HG03439 (cell line): Measurements from ENCODE around the gene APBB2.
A peak's percentile ranks its signal among the peaks of the same experiment; 100 is the strongest.

Experiments used
- ATAC-seq: cut with Tn5 transposase; IDR thresholded peaks from one replicate; pipeline ENCODE4 v1.9.1; 2021; ENCODE audit warnings: mild to moderate bottlenecking, moderate library complexity; ENCODE audit not compliant: unreplicated experiment

The APBB2 gene

DNA sequence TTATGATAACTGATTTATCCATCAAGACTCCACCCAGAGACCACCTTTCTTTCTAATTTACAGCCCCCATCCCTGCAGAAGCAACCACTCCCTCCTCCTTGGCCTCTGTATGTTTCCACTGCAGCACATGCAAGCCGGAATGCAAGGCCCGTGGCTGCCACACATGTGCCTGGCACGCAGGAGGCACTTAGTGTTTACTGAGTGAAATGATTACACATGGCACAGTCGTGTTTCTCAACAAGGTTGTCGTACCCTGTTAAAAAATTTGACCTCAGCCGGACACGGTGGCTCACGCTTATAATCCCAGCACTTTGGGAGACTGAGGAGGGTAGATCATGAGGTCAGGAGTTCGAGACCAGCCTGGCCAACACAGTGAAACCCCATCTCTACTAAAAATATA, 104.3 kb downstream of the APBB2 start:
- no peak for ATAC-seq

DNA sequence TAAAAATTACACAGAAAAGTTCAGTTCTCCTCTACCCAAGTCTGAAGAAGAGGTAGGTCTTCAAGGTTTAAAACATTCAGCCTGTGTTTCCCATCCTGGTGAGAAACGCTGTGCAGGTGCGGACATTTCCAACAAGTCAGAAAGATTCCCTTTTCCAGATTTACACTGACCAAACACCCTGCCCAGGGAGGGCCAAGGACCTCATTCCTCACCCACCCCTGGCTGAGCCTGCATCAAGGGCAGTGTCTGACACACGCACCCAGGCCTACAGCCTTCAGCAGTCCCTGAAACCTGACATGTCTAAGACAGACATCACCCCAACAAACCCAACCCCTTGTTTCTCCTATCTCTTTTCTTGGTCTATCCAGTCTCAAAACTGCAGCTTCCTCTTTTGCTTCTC, 105.9 kb downstream of the APBB2 start:
- no peak for ATAC-seq

DNA sequence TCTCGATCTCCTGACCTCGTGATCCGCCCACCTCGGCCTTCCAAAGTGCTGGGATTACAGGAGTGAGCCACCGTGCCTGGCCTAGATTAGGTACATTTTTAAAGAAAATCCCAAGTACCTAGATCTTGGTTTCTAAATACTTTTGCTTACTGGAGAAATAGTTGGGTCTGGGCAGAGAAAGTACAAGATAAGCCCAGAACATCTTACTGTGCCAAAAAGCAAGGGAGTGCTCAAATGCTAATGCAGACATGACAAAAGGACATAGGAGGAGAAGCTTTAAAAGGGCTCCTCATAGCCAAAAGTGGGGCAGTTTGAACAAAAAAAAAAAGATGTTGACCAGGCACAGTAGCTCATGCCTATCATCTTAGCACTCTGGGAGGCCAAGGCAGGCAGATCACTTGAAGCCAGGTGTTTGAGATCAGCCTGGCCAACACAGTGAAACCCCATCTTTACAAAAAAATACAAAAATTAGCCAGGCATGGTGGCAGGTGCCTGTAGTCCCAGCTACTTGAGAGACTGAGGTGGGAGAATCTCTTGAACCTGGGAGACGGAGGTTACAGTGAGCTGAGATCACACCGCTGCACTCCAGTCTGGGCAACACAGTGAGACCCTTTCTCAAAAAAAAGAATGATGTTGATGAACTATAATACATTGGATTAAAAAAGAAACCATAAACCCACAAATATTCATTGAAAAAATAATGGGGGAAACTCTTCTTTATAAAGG, 107.5 kb downstream of the APBB2 start:
- ATAC-seq: no peak

DNA sequence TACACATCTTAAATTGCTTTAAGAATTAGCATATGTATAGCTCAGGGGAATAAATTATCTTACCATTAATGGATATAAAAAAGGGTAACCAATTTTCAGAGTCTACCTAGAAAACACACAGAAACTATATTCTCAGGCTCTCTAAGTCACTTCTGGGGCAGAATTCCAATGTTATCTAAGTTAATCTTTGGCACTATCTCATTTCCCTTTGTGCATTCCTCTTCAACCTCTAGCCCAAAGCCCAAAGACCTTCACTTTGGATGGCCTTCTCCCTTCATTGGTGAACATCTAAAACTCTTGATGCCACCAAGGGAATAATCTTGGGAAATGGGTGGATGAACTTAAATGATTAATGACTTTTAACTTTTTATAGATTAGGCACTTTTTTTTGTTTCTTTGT, 108.3 kb downstream of the APBB2 start:
- no peak for ATAC-seq

DNA sequence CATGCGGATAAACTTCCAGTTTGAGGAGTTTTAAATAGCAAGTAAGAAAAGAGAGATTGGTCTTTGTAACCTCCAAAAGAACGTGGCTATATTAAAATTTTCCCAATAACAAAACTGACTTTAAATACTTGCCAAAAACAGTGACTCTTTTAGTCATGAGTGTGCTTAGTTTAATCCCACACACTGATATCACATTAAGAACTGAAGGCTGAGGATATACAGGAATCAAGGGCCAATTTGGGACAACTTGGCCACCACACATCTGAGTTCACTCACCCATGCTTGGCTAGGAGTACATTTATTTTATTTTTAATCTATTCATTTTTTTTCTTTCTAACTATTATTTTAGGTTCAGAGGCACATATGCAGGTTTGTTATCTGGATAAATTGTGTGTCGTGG, 110.2 kb downstream of the APBB2 start:
- no peak for ATAC-seq

DNA sequence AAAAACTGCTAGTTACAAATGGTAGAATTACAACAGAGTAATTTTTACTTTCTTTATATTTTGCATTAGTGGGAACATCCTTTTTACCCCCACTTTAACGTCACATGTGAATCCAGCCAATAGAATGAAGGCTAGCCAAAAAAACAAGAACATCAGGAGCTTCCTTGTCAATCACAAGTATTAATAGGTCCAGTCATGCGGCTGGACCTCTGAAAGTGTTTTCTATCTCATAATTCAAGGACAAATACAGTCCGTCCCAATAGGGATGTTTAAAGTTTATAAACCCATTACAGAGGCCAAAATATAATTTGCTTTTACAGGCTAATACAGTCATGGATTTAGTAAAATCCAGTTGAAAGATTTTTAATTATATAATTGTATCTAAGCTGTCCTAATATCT, 110.7 kb downstream of the APBB2 start:
- ATAC-seq: no peak

DNA sequence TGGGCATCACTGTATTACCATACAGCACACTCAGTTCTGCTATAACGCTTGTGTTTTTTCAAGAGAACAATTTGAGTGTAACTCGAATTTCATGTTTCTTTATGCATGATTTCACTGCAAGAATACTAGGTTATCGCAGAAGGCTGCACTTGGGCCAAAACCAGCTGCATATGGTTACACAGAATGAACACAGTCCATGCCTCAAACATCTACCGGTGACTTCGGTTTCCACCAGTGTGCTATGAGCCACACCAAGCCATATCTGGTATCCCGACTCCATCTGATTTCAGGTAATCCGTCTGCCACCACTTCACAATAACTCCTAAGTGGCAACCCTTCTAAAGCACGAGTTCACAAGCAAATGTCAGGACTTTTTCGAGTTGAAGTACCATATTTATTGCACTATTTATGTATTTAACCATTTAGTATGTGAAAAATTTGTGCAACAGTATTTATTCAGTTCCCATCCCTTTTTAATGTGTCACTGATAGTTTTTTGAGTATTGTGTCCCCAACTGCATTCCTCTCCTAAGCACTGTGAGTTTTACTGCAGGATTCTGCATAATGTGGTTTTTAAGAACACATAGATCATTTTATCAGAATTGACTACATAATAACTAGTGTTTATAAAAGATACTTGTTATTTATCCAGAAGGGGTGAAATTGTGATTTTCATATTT, 111.8 kb downstream of the APBB2 start:
- ATAC-seq: no peak

DNA sequence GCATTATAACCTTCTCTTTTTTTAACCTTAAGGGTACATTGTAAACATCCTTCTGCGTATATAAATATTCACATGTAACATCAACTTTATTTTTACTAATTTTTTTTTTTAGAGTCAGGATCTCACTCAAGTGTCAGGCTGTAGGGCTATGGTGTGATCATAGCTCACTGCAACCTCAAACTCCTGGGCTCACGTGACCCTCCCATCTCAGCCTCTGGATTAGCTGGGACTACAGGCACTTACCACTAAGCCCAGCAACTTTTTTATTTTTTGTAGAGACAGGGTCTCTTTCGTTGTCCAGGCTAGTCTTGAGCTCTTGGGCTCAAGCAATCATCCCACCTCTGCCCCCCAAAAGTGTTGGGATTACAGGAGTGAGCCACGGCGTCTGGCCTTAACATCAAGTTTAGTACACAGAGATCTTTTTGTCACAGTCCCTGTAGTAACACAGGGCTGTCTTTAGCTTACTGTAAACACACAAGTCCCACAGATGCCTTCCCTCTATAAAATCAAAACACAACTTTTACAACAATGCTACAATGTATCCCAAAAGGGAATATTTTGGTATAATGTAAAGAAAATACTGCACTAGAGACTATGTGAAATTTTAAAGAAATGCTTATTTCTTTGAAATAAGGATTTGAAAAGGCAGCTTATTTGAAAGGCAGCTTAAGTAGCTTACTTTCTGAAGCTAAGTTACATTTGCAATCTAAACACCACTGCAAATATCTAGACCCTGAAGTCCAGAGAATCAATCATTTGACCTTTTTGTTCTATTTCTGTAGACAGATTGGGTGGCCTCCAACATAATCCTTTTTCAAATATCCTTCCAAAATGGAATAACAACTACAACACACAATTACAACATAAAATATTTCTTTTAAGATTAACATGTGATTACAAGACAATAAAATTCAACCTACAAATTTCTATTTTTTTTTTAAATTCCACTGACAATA, 116.0 kb downstream of the APBB2 start:
- ATAC-seq: no peak

DNA sequence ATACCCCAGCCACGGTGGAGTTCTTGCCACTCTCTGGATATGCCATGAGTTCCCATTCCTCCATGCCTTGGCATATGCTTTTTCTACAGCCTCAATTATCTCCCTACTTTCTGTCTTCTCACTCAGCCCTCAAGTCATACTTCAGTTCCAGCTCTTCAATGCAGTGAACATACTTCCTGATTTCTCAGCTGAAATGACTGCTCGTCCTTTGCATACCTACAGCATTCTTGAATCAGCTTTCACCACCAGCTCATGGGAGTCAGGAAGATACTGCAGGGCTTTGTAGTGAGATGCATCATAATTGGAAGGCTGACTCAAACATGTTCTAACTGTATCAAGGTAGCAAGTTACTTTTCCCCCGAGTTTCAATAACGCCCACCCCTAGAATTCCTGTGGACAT, 118.4 kb downstream of the APBB2 start:
- ATAC-seq: peak; percentile 66

DNA sequence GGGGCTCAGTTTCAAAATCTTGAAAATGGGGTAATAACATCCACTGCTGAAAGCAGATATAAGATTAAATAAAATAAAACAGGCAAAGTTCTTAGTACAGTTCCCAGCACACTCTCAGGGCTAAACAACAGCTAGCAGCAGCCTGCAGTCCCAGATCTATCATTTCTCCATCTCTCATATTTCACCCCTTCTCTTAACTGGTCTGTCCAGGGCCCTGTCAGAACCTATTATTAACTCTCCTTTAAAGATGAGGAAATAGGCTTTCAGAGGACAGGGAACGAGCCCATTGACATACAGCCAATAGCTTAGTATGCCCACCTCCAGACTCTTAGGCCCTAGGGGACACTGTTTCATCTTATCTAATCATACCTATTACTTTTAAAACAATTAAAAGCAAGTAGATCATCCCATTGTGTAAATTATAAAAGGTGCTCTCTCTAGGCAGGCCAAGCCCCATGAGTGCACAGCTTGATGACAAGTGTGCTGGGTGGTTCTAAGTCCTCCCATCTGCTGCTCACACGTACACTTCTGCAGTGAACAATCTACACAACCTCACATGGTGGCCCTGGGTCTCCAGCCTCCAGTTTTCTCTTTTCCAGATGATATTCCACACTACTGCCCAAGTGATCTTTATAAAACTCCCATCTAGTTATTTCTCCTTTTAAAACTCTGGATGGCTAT, 119.0 kb downstream of the APBB2 start:
- no peak for ATAC-seq

DNA sequence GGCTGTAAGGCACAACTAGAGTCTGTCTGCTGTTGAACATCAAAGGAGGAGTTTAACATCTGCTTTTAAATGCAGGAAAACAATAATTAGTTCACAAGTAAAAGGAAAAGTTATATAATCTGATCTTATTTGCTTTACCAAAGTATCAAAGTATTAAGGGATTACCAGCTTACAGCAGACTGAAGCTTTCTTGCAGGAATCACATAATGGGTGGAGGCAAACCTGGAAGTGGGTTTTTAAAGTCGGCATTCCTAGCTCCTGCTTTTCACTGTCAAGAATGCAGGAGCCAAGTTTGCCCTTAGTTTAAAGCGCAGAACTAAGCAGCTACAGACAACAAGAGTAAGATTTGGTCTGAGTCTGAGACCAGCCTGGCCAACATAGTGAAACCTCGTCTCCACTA, 122.2 kb downstream of the APBB2 start:
- ATAC-seq: no peak

DNA sequence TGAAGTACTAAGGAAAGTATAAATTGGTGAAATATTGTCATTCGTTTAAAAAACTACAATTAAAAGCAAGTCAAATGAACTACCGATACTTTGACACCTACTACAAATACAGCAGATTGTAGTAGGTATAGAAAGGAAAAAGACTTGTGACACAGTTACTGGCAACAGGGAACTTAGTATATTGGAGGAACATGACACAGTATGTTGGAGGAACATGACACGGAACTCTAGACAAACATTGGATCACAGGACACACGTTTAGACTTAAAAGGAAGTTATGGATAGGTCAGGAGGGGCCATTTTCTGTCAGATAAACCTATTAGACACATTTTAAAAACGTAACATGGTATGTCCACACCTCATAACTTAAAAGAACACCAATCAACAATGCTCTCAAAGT, 132.5 kb downstream of the APBB2 start:
- no peak for ATAC-seq

DNA sequence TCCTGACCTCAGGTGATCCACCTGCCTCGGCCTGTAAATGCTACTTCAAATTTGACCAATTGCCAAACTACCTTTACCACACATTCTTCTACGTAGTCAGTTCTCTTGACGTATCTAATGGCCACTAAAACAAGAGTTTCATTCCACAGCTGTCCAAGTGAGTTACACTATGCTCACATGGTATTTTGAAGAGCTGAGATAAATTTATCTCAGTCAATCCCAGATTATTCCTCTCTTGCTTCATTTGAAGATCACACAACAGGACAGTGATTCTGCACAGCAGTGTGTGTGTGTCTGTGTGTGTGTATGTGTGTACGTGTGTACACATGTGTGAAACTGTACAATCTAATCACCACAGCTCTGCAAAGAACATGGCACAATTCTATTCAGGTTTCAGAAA, 133.4 kb downstream of the APBB2 start:
- no peak for ATAC-seq

DNA sequence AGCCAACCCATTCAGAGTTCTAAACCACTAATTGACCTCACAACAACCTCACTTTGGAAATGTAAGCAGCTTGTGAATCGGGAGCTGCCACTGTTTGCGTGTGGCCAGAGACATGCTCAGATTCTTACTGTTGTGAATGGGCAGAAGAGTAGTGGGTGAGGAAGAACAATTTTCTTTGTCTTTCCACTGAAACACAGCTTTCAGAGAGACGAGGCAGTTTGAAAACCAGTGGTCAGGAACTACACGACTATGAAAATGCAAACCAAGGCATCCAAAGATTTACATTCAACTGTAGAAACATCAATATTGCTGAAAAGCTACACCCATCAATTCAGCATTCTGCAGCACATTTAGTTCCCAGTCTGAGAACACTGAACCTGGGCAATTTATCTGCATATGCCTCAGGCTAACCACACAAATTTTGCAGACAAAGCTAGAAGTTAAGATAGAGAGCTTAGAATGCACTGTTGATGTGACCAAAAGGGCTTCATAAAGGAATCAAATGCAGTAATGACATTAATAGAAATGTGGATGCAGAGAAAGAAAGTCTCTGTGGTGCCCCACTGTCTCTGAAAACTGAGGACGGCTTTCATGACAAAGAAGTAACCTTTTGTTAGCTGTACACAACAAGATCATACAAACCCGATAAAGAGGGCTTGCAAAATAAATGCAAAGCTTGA, 134.3 kb downstream of the APBB2 start:
- ATAC-seq: no peak

DNA sequence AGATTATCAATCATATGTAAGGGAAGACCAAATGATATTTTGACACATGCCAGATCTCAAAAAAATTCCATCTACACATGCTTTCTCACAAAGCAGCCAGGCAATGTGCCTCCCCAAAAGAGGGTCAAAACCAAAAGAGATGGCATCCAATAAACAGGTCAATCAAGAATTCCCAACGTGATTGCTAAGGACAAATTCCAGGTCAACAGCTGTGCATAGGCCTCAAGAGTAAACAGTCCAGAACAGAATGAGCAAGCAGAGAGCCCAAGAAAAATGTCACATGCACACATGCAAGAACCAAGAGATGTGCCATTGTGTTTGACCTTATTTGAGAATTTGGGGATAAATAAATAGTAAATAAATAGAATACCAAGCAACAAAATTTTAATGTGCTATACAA, 136.7 kb downstream of the APBB2 start:
- no peak for ATAC-seq

DNA sequence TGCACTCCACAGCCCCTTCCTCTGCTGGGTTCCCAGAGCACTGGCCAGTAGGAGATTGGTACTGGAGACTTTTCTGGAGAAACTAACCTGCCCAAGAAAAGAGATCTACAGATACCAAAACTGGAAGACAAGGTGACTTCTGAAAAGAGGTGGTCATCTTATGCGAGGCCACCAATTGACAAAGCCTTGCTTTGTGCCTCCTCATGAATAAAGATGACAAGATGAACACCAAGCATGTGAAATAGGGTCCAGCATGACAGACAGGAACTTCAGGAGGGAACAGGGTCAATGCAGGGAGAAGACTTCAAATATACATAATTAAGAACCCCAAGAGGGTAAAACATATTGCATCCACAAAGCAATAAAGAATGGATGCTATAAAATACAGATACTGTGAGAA, 137.9 kb downstream of the APBB2 start:
- no peak for ATAC-seq

DNA sequence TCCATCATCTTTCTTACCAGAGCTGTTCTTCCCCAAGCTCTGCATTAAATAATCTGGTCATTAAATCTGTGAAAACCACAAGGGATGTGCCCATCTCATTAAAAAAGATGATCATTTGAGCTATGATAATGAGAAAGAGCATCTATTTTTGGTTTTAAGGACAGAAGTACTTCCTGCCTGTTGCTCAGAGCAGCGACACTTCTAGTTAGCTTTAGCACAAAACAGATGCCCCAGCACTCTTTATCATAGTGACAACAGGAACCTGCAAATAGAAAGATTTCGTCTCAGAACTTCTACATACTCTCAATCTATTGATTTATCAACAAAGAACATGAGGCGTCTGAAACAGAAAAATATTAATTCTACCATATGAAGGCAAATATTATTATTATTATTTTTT, 140.1 kb downstream of the APBB2 start:
- ATAC-seq: no peak

DNA sequence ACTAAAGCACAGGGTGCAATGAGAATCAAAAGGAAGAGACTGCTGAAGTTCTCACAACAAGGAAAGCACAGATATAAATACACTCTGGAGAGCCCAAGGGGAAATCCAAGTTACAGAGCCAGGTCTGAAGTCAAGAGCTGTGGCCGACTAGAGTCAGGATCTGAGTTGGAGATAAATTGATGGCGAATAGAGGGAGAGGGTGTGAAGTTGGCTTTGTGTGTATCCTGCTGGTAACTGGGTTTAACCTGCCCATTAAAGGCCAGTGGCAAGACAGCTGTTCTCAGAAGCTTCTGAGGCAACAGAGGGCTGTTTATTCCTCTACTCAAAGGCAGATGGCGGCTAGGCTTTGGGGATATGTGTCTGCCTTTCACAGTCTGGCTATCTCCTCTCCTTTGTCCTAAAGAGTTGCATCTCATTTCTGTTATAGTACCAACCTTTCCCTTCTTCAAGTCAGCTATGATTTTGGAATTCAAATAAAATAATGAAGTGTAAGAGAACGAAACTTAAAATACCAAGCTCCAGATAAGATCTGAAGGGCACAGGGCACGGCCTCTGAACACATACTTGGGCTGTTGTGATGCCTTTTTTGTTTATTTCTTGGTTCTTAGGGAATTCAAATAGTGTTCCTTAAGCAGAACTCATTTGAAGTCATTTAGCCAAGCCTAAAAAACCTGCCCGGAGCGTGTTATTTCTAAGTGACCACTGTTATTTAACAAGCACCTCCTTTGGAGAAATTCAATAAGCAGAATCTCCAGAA, 142.1 kb downstream of the APBB2 start:
- no peak for ATAC-seq

DNA sequence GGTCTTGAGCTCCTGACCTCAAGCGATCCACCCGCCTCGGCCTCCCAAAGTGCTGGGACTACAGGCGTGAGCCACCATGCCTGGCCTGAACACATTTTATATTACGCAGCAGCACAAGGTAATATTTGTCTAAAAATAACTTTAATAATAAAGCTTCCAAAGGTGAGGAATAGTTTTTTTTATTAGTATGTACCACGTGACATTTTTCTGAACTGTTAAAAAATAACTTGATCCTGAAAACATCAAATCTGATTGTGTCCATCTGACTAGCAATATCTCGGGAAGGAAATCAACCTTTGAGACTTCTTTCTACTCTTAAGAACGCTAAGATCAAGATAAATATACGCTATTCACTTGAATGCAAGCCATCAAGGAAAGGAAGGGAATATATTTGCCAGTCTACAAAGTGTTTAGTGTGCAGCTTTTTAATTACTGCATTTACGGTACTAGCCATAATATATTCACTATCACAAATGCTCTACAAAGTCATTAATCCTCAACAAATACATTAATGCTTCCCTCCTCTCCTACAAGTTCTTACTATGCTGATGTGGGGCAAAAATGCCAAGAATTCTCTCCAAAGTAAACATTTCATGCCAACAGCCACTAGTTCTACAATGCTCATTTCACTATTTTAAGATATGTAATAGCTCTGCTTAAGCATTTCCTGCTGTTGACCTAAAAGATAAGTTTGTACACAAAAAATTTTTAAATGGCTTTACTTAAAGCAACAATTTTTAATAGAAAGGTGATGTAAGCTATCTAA, 143.6 kb downstream of the APBB2 start:
- no peak for ATAC-seq
